ENCODE results near the gene PDE4D.

GRCh38 chr5:59823420-59823819, 70.1 kb downstream of the PDE4D start:
- TF ChIP-seq CTCF (IDR thresholded peaks at IDR 0.05) (no peak), POLR2A (IDR thresholded peaks at IDR 0.05) (no peak)
